Measurements from ENCODE around the gene RTP3. TPM values are rescaled to one million over a fixed set of nuclear protein-coding genes. Genes with fewer than 3 reads are reported as not detected.

Gene RTP3
- not detected in 2 replicates for polyA plus RNA-seq (2012; rRNA removed)
- polyA plus RNA-seq (2012; cell fraction: cytosol; rRNA removed), result not detected in 2 replicates
- not detected in 2 replicates for polyA plus RNA-seq (2012; cell fraction: nucleus; rRNA removed)

GRCh38 chr3:46497556-46498265 lies at the start of gene RTP3:
Gene RTP3 (plus strand): TSS chr3:46497976. CDS start chr3:46498063, 87 bp downstream.
- Histone ChIP-seq H3K9me2 (no peaks in the 10 kb centered on the region), H3F3A (replicated peaks; ENCODE audit: insufficient read depth) (no peaks in the 10 kb centered on the region), H2AFZ (ENCODE audit: low read depth) (no peak within 1 kb of the TSS), H3K4me2 (no peak within 1 kb of the TSS), H3K36me3 (replicated peaks in 1 of 2; ENCODE audit: control insufficient read depth in 1 of 2, insufficient read depth in 2 of 2, low read length in 1 of 2) (no peaks in the 10 kb centered on the region), H3K79me2 (ENCODE audit: insufficient read depth) (no peaks in the 10 kb centered on the region), H3K9ac (no peak within 1 kb of the TSS), H3K27ac (ENCODE audit: low read depth in 2 of 2, low read length in 1 of 2) (no peak within 1 kb of the TSS), H3K27me3 (ENCODE audit: insufficient read depth) (no peaks in the 10 kb centered on the region), H3K4me3 (ENCODE audit: low read depth in 2 of 2, low read length in 1 of 2) (no peak within 1 kb of the TSS), H3K4me1 (ENCODE audit: control insufficient read depth in 1 of 2, insufficient read depth in 2 of 2, low read depth in 1 of 2, low read length in 1 of 2) (peaks cover 0 to 3% of the 10 kb centered on the region in 2 experiments; a peak in 1 of 4 replicates), H3K9me3 (no peaks in the 10 kb centered on the region), H4K20me1 (ENCODE audit: insufficient read depth) (no peaks in the 10 kb centered on the region)
- WGBS (ENCODE audit: low lambda C conversion rate), result 47% methylated on average over 9 of the region's 9 CpGs
- no peak for TF ChIP-seq USF1 (IDR thresholded peaks at IDR 0.05; ENCODE audit: borderline replicate concordance, low read depth)
- TF ChIP-seq RXRA (IDR thresholded peaks at IDR 0.05; ENCODE audit: borderline replicate concordance, low read depth), result no peak
- no peak for TF ChIP-seq SMC3 (IDR thresholded peaks at IDR 0.05; ENCODE audit: low read depth, low read length)
- no peak for TF ChIP-seq RAD21 (IDR thresholded peaks at IDR 0.05; ENCODE audit: low read length)
- no peak for TF ChIP-seq TCF12 (IDR thresholded peaks at IDR 0.05)
- TF ChIP-seq MXI1 (IDR thresholded peaks at IDR 0.05; ENCODE audit: low read depth, low read length), result no peak
- TF ChIP-seq EZH2phosphoT487 (IDR thresholded peaks at IDR 0.05; ENCODE audit: borderline replicate concordance, low read depth), result no peak
- no peak for TF ChIP-seq ELF1 (IDR thresholded peaks at IDR 0.05)
- TF ChIP-seq CHD2 (IDR thresholded peaks at IDR 0.05; ENCODE audit: low read length, partially characterized antibody), result no peak
- no peak for TF ChIP-seq FOXJ3 (CRISPR knock-in tag; IDR thresholded peaks at IDR 0.05)
- no peak for TF ChIP-seq MEF2A (IDR thresholded peaks at IDR 0.05; ENCODE audit: borderline replicate concordance, low read depth)
- TF ChIP-seq TAF1 (IDR thresholded peaks at IDR 0.05; ENCODE audit: borderline replicate concordance, low read depth, low read length), result no peak
- ChIA-PET POLR2A (no interaction called here), CTCF (interaction anchor here (1.1 to 8.7 kb wide), 2 partner anchors 11 to 70 kb away, joined by 4 to 108 read pairs; no protein-coding TSS in a partner anchor)
- no peak for DNase-seq

- TF ChIP-seq, protein P1, sequence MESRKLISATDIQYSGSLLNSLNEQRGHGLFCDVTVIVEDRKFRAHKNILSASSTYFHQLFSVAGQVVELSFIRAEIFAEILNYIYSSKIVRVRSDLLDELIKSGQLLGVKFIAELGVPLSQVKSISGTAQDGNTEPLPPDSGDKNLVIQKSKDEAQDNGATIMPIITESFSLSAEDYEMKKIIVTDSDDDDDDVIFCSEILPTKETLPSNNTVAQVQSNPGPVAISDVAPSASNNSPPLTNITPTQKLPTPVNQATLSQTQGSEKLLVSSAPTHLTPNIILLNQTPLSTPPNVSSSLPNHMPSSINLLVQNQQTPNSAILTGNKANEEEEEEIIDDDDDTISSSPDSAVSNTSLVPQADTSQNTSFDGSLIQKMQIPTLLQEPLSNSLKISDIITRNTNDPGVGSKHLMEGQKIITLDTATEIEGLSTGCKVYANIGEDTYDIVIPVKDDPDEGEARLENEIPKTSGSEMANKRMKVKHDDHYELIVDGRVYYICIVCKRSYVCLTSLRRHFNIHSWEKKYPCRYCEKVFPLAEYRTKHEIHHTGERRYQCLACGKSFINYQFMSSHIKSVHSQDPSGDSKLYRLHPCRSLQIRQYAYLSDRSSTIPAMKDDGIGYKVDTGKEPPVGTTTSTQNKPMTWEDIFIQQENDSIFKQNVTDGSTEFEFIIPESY (IDR thresholded peaks at IDR 0.05; ENCODE audit: borderline replicate concordance, low read depth), result no peak
- TF ChIP-seq YY1 (IDR thresholded peaks at IDR 0.05; ENCODE audit: low read depth) (no peak), RXRA (IDR thresholded peaks at IDR 0.05; ENCODE audit: borderline replicate concordance, low read depth) (no peak), RFX5 (IDR thresholded peaks at IDR 0.05; ENCODE audit: low read length) (no peak)
- TF ChIP-seq, protein P2, sequence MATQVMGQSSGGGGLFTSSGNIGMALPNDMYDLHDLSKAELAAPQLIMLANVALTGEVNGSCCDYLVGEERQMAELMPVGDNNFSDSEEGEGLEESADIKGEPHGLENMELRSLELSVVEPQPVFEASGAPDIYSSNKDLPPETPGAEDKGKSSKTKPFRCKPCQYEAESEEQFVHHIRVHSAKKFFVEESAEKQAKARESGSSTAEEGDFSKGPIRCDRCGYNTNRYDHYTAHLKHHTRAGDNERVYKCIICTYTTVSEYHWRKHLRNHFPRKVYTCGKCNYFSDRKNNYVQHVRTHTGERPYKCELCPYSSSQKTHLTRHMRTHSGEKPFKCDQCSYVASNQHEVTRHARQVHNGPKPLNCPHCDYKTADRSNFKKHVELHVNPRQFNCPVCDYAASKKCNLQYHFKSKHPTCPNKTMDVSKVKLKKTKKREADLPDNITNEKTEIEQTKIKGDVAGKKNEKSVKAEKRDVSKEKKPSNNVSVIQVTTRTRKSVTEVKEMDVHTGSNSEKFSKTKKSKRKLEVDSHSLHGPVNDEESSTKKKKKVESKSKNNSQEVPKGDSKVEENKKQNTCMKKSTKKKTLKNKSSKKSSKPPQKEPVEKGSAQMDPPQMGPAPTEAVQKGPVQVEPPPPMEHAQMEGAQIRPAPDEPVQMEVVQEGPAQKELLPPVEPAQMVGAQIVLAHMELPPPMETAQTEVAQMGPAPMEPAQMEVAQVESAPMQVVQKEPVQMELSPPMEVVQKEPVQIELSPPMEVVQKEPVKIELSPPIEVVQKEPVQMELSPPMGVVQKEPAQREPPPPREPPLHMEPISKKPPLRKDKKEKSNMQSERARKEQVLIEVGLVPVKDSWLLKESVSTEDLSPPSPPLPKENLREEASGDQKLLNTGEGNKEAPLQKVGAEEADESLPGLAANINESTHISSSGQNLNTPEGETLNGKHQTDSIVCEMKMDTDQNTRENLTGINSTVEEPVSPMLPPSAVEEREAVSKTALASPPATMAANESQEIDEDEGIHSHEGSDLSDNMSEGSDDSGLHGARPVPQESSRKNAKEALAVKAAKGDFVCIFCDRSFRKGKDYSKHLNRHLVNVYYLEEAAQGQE (IDR thresholded peaks at IDR 0.05; ENCODE audit: low read depth, low read length), result no peak
- no peaks in the 10 kb centered on the region for H3K9me2 ChIP-seq
- no peak overlapping the region for H3K4me3 ChIP-seq (ENCODE audit: low read depth in 2 of 2, low read length in 1 of 2)
- ChIA-PET CTCF (interaction anchor here (1.3 to 2.6 kb wide), 5 partner anchors 10 to 255 kb away, joined by 3 to 14 read pairs (median 12); no protein-coding TSS in a partner anchor), POLR2A (interaction anchor here (0.6 kb wide), 1 partner anchor 18 kb away, joined by 4 read pairs; no protein-coding TSS in a partner anchor)
- 0 out of 2 replicates have a peak, but pooled peaks cover 5% of the 10 kb centered on the region for H3K27me3 ChIP-seq (ENCODE audit: insufficient read depth)
- H3K27ac ChIP-seq (ENCODE audit: low read depth in 2 of 2, low read length in 1 of 2), result no peak overlapping the region
- no peaks in the 10 kb centered on the region for H3K4me1 ChIP-seq (ENCODE audit: control insufficient read depth in 1 of 2, insufficient read depth in 2 of 2, low read depth in 1 of 2, low read length in 1 of 2)
- no peak overlapping the region for H2AFZ ChIP-seq (ENCODE audit: low read depth)
- no peaks in the 10 kb centered on the region for H3K9me3 ChIP-seq
- 76% methylated on average over 7 of the region's 17 CpGs for WGBS (ENCODE audit: low lambda C conversion rate)
- H3F3A ChIP-seq (replicated peaks; ENCODE audit: insufficient read depth), result no peaks in the 10 kb centered on the region
- H4K20me1 ChIP-seq (ENCODE audit: insufficient read depth), result no peaks in the 10 kb centered on the region
- no peak for DNase-seq
- H3K4me2 ChIP-seq, result no peak overlapping the region
- no peaks in the 10 kb centered on the region for H3K36me3 ChIP-seq (replicated peaks in 1 of 2; ENCODE audit: control insufficient read depth in 1 of 2, insufficient read depth in 2 of 2, low read length in 1 of 2)
- H3K9ac ChIP-seq, result no peak overlapping the region
- no peaks in the 10 kb centered on the region for H3K79me2 ChIP-seq (ENCODE audit: insufficient read depth)
These were observed 49.1 kb upstream of the RTP3 start for GRCh38 chr3:46448721-46449120.
